AG04449 (cell line): Measurements from ENCODE around the gene PATJ.

Source experiments
- CTCF ChIA-PET: fragments of 350-600 bp; formaldehyde crosslinking; extraction: SDS; loops from one replicate; lab custom pipeline; 2021; ENCODE audit warnings: antibody characterized with exemption; lab: Yijun Ruan, JAX
- POLR2A ChIA-PET: fragments of 400-600, 350-600 bp; formaldehyde crosslinking; extraction: SDS; loops from one replicate; lab custom pipeline; 2020; ENCODE audit warnings: antibody characterized with exemption, inconsistent platforms; lab: Yijun Ruan, JAX
- DNase-seq: peaks from one replicate; pipeline ENCODE4 v3.0.0-alpha.2; 2010; ENCODE audit warnings: low read depth, low spot score
- H3K4me3 ChIP-seq: 2 replicates; pipeline ENCODE4 v1.5.1; 2011; ENCODE audit warnings: low read depth, mild to moderate bottlenecking, control low read depth, low read length
- CTCF ChIP-seq: IDR thresholded peaks from one replicate; pipeline ENCODE4 v1.5.1; 2011; ENCODE audit warnings: mild to moderate bottlenecking, moderate library complexity, low read length, control low read depth, inconsistent platforms; ENCODE audit not compliant: insufficient read depth; ENCODE audit errors: missing control alignments

PATJ gene

GRCh38 chr1:62196086-62196690 is 453.9 kb downstream of the PATJ start:
- TF ChIP-seq CTCF: no peak
- H3K4me3 ChIP-seq: no peak overlapping the region
- DNase-seq: no peak
- ChIA-PET POLR2A (no interaction called here), CTCF (no interaction called here)

- no peak overlapping the region for H3K4me3 ChIP-seq
- no peak for DNase-seq
- ChIA-PET POLR2A (no interaction called here), CTCF (no interaction called here)
- TF ChIP-seq CTCF: no peak
Observed at GRCh38 chr1:62198069-62198780, 455.9 kb downstream of the PATJ start.

GRCh38 chr1:62198781-62199125 is 456.5 kb downstream of the PATJ start:
- TF ChIP-seq CTCF: no peak
- POLR2A ChIA-PET: no interaction called here
- CTCF ChIA-PET: no interaction called here

GRCh38 chr1:62207187-62207586 is 464.9 kb downstream of the PATJ start:
- DNase-seq: no peak
- CTCF ChIA-PET: interaction anchor here (2.1 kb wide), 1 partner anchor 32 kb away, joined by 7 read pairs; no protein-coding TSS in a partner anchor
- H3K4me3 ChIP-seq: no peak overlapping the region
- no peak for TF ChIP-seq CTCF
- POLR2A ChIA-PET: no interaction called here

More at GRCh38 chr1:62198781-62199125, 456.5 kb downstream of the PATJ start:
- H3K4me3 ChIP-seq: no peak overlapping the region
- DNase-seq: no peak

GRCh38 chr1:62208087-62208486 is 465.8 kb downstream of the PATJ start:
- CTCF ChIA-PET: no interaction called here
- no peak overlapping the region for H3K4me3 ChIP-seq
- POLR2A ChIA-PET: no interaction called here
- DNase-seq: no peak
- TF ChIP-seq CTCF: no peak

GRCh38 chr1:62208970-62209369 is 466.7 kb downstream of the PATJ start:
- ChIA-PET POLR2A (no interaction called here), CTCF (interaction anchor here (0.8 kb wide), 1 partner anchor 33 kb away, joined by 3 read pairs; no protein-coding TSS in a partner anchor)
- DNase-seq: no peak
- no peak for TF ChIP-seq CTCF
- H3K4me3 ChIP-seq: no peak overlapping the region
